Glomerular visceral epithelial cell (primary cell): ENCODE results near the gene CCDC171.
"Not testable (repeated sequence)": the region's sequence is repeated elsewhere in the genome, so short reads cannot be mapped to it uniquely, and the experiment has no call there.

Source experiments
- DNase-seq: peaks from one replicate; pipeline ENCODE4 v3.0.0-alpha.2; 2016; ENCODE audit errors: extremely low spot score

Gene CCDC171

GRCh38 chr9:15552636-15553527 lies at the start of gene CCDC171:
CCDC171 (plus strand) TSS chr9:15553043; CDS start chr9:15564089, 11,046 bp downstream.
- DNase-seq = peak; percentile 98

- no peak for DNase-seq
Measured at GRCh38 chr9:15505921-15506320, 46.9 kb upstream of the CCDC171 start.

- DNase-seq = peak; percentile 48
Measured at GRCh38 chr9:15509931-15510788, 42.7 kb upstream of the CCDC171 start.

GRCh38 chr9:15510789-15511575 lies 41.9 kb upstream of the CCDC171 start, which contains the start of gene PSIP1:
PSIP1 (minus strand) TSS chr9:15510970; CDS start chr9:15510188, 782 bp downstream.
- DNase-seq = peak; percentile 81

- no peak for DNase-seq
Measured at GRCh38 chr9:15512204-15512603, 40.6 kb upstream of the CCDC171 start.

GRCh38 chr9:15512889-15513288 lies 40.0 kb upstream of the CCDC171 start:
- no peak for DNase-seq

GRCh38 chr9:15513335-15513734 lies 39.5 kb upstream of the CCDC171 start:
- no peak for DNase-seq

- no peak for DNase-seq
Measured at GRCh38 chr9:15519831-15520230, 33.0 kb upstream of the CCDC171 start.

- DNase-seq = no peak
Measured at GRCh38 chr9:15521254-15521653, 31.6 kb upstream of the CCDC171 start.

- DNase-seq = no peak
Measured at GRCh38 chr9:15522130-15522755, 30.6 kb upstream of the CCDC171 start.

- DNase-seq = no peak
Measured at GRCh38 chr9:15524845-15525455, 27.9 kb upstream of the CCDC171 start.

- no peak for DNase-seq
Measured at GRCh38 chr9:15525958-15526357, 26.9 kb upstream of the CCDC171 start.

GRCh38 chr9:15527035-15527434 lies 25.8 kb upstream of the CCDC171 start:
- DNase-seq = not testable (repeated sequence)

- DNase-seq = no peak
Measured at GRCh38 chr9:15529566-15530324, 23.1 kb upstream of the CCDC171 start.

GRCh38 chr9:15531380-15531779 lies 21.5 kb upstream of the CCDC171 start:
- DNase-seq = no peak

GRCh38 chr9:15541872-15542271 lies 11.0 kb upstream of the CCDC171 start:
- DNase-seq = no peak

GRCh38 chr9:15542624-15543023 lies 10.2 kb upstream of the CCDC171 start:
- no peak for DNase-seq

GRCh38 chr9:15543047-15543813 lies 9.6 kb upstream of the CCDC171 start:
- DNase-seq = no peak

GRCh38 chr9:15549611-15550010 lies 3.2 kb upstream of the CCDC171 start:
- DNase-seq = no peak
